NT2/D1 (cell line): ENCODE data around the gene SCLY.

Experiments
- SUZ12 ChIP-seq: IDR thresholded peaks from 2 replicates; pipeline ENCODE4 v1.6.1; 2011; ENCODE audit not compliant: insufficient read length, insufficient read depth; ENCODE audit errors: extremely low read depth
- YY1 ChIP-seq: IDR thresholded peaks from 2 replicates; pipeline ENCODE4 v1.6.1; 2011; ENCODE audit not compliant: insufficient read length, insufficient read depth
- ZNF274 ChIP-seq: IDR thresholded peaks from 2 replicates; pipeline ENCODE4 v1.6.1; 2011; ENCODE audit warnings: mild to moderate bottlenecking, low read depth, low read length

DNA sequence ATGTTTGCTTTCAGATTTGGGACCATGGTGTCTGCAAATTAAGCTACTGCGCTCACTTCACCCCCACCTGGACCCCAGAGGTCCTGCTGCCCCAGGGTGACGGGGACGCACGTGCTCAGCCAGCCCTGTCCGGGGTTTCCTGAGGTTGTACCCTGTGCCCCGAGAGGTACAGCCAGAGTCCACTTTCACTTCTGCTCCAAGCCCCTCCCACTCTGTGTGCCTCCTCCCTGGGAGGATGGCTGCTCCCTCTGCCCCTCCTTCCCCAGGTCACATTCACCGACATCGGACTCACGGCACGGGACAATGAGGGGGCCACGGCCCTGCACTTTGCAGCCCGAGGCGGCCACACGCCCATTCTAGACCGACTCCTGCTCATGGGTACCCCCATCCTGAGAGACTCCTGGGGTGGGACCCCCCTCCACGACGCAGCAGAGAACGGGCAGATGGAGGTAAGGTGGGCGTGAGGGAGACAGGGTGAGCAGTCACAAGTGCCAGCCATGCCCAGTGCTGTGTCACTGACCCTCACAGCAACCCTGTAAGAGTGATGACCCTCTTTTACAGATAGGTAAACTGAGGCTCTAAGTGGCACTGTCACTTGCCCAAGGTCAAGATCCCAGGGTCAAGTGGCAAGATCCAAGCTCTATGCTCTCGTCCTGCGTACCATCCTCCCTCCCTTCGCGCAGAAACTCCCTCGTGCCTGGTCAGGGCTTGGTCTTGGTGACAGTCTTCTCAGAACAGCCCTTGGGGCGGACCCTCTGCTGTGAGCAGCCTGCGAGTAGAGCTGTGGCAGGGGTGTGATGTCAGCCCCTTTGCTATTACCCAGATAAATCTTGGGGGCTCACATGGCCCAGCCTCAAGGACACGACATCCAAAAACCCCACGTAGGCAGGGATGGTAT lies 47.0 kb downstream of the SCLY start:
- TF ChIP-seq SUZ12 (no peak), ZNF274 (no peak), YY1 (no peak)
